Activated naive CD8-positive, alpha-beta T cell (primary cell): ENCODE results near the gene SLC25A13.
"Not testable (repeated sequence)": the region's sequence is repeated elsewhere in the genome, so short reads cannot be mapped to it uniquely, and the experiment has no call there.

Experiments
- H3K27ac Mint-ChIP-seq: one replicate; pipeline ENCODE4 v1.8.0; 2021; ENCODE audit warnings: mixed read lengths
- H3K27me3 Mint-ChIP-seq: one replicate; pipeline ENCODE4 v1.8.0; 2021; ENCODE audit warnings: mixed read lengths
- H3K36me3 Mint-ChIP-seq: one replicate; pipeline ENCODE4 v1.8.0; 2021; ENCODE audit warnings: mixed read lengths
- H3K4me1 Mint-ChIP-seq: one replicate; pipeline ENCODE4 v1.8.0; 2021; ENCODE audit warnings: low read depth, mixed read lengths
- H3K4me3 Mint-ChIP-seq: one replicate; pipeline ENCODE4 v1.8.0; 2021; ENCODE audit warnings: mild to moderate bottlenecking, mixed read lengths
- H3K9me3 Mint-ChIP-seq: one replicate; pipeline ENCODE4 v1.8.0; 2021; ENCODE audit warnings: low read depth, mixed read lengths

Gene SLC25A13

GRCh38 chr7:96174812-96175211 is 147.1 kb downstream of the SLC25A13 start:
- no peak overlapping the region for H3K27ac Mint-ChIP-seq
- H3K9me3 Mint-ChIP-seq: no peaks in the 10 kb centered on the region
- H3K4me1 Mint-ChIP-seq: no peaks in the 10 kb centered on the region
- H3K36me3 Mint-ChIP-seq: peaks cover 17% of the 10 kb centered on the region
- H3K4me3 Mint-ChIP-seq: no peak overlapping the region
- no peaks in the 10 kb centered on the region for H3K27me3 Mint-ChIP-seq

- H3K9me3 Mint-ChIP-seq: no peaks in the 10 kb centered on the region
- H3K4me1 Mint-ChIP-seq: no peaks in the 10 kb centered on the region
- H3K4me3 Mint-ChIP-seq: no peak overlapping the region
- H3K27me3 Mint-ChIP-seq: no peaks in the 10 kb centered on the region
- no peak overlapping the region for H3K27ac Mint-ChIP-seq
- peaks cover 17% of the 10 kb centered on the region for H3K36me3 Mint-ChIP-seq
Measured at GRCh38 chr7:96173781-96174180, 148.1 kb downstream of the SLC25A13 start.

GRCh38 chr7:96169439-96169838 is 152.5 kb downstream of the SLC25A13 start:
- Mint-ChIP-seq H3K36me3 (peaks cover 14% of the 10 kb centered on the region), H3K27me3 (no peaks in the 10 kb centered on the region), H3K9me3 (no peaks in the 10 kb centered on the region), H3K4me3 (no peak overlapping the region), H3K4me1 (no peaks in the 10 kb centered on the region), H3K27ac (no peak overlapping the region)

- Mint-ChIP-seq H3K9me3 (no peaks in the 10 kb centered on the region), H3K27me3 (no peaks in the 10 kb centered on the region), H3K36me3 (peaks cover 18% of the 10 kb centered on the region), H3K27ac (no peak overlapping the region), H3K4me3 (no peak overlapping the region), H3K4me1 (no peaks in the 10 kb centered on the region)
Measured at GRCh38 chr7:96167424-96167823, 154.5 kb downstream of the SLC25A13 start.

- Mint-ChIP-seq H3K36me3 (peaks cover 32% of the 10 kb centered on the region), H3K27ac (no peak overlapping the region)
Measured at GRCh38 chr7:96161897-96162296, 160.0 kb downstream of the SLC25A13 start.

GRCh38 chr7:96157856-96158255 is 164.0 kb downstream of the SLC25A13 start:
- Mint-ChIP-seq H3K27ac (no peak overlapping the region), H3K4me1 (no peaks in the 10 kb centered on the region), H3K9me3 (no peaks in the 10 kb centered on the region), H3K27me3 (no peaks in the 10 kb centered on the region), H3K36me3 (peaks cover 27% of the 10 kb centered on the region), H3K4me3 (no peak overlapping the region)

More at GRCh38 chr7:96161897-96162296, 160.0 kb downstream of the SLC25A13 start:
- Mint-ChIP-seq H3K9me3 (no peaks in the 10 kb centered on the region), H3K27me3 (no peaks in the 10 kb centered on the region), H3K4me3 (no peak overlapping the region), H3K4me1 (no peaks in the 10 kb centered on the region)

- not testable (repeated sequence) for H3K27ac Mint-ChIP-seq, H3K9me3 Mint-ChIP-seq, H3K27me3 Mint-ChIP-seq, H3K4me1 Mint-ChIP-seq, H3K4me3 Mint-ChIP-seq
- H3K36me3 Mint-ChIP-seq: peaks cover 21% of the 10 kb centered on the region
Measured at GRCh38 chr7:96154506-96154905, 167.4 kb downstream of the SLC25A13 start.

- Mint-ChIP-seq H3K27ac (no peak overlapping the region), H3K27me3 (no peaks in the 10 kb centered on the region), H3K9me3 (no peaks in the 10 kb centered on the region), H3K4me1 (no peaks in the 10 kb centered on the region), H3K4me3 (no peak overlapping the region), H3K36me3 (peaks cover 23% of the 10 kb centered on the region)
Measured at GRCh38 chr7:96152706-96153105, 169.2 kb downstream of the SLC25A13 start.

- Mint-ChIP-seq H3K27me3 (no peaks in the 10 kb centered on the region), H3K4me1 (no peaks in the 10 kb centered on the region), H3K36me3 (peaks cover 19% of the 10 kb centered on the region), H3K4me3 (no peak overlapping the region), H3K9me3 (no peaks in the 10 kb centered on the region), H3K27ac (no peak overlapping the region)
Measured at GRCh38 chr7:96151889-96152288, 170.0 kb downstream of the SLC25A13 start.

GRCh38 chr7:96144260-96144526 is 177.7 kb downstream of the SLC25A13 start:
- Mint-ChIP-seq H3K4me1 (no peaks in the 10 kb centered on the region), H3K9me3 (no peaks in the 10 kb centered on the region), H3K36me3 (peaks cover 37% of the 10 kb centered on the region), H3K27ac (no peak overlapping the region), H3K27me3 (no peaks in the 10 kb centered on the region), H3K4me3 (no peak overlapping the region)

- Mint-ChIP-seq H3K27me3 (no peaks in the 10 kb centered on the region), H3K9me3 (no peaks in the 10 kb centered on the region), H3K36me3 (peaks cover 36% of the 10 kb centered on the region)
Measured at GRCh38 chr7:96143495-96144259, 178.2 kb downstream of the SLC25A13 start.

GRCh38 chr7:96136600-96137239 is 185.2 kb downstream of the SLC25A13 start:
- Mint-ChIP-seq H3K27me3 (no peaks in the 10 kb centered on the region), H3K4me1 (no peaks in the 10 kb centered on the region), H3K9me3 (no peaks in the 10 kb centered on the region), H3K36me3 (peaks cover 26% of the 10 kb centered on the region), H3K4me3 (no peak overlapping the region), H3K27ac (no peak overlapping the region)

More at GRCh38 chr7:96143495-96144259, 178.2 kb downstream of the SLC25A13 start:
- Mint-ChIP-seq H3K4me3 (no peak overlapping the region), H3K27ac (no peak overlapping the region), H3K4me1 (no peaks in the 10 kb centered on the region)

GRCh38 chr7:96135241-96135640 is 186.7 kb downstream of the SLC25A13 start:
- Mint-ChIP-seq H3K27me3 (no peaks in the 10 kb centered on the region), H3K4me1 (no peaks in the 10 kb centered on the region), H3K36me3 (peaks cover 23% of the 10 kb centered on the region), H3K9me3 (no peaks in the 10 kb centered on the region), H3K27ac (no peak overlapping the region), H3K4me3 (no peak overlapping the region)

GRCh38 chr7:96131525-96131924 is 190.4 kb downstream of the SLC25A13 start:
- H3K27ac Mint-ChIP-seq: no peak overlapping the region
- H3K9me3 Mint-ChIP-seq: no peaks in the 10 kb centered on the region
- no peaks in the 10 kb centered on the region for H3K27me3 Mint-ChIP-seq
- peaks cover 31% of the 10 kb centered on the region for H3K36me3 Mint-ChIP-seq
- H3K4me3 Mint-ChIP-seq: no peak overlapping the region
- H3K4me1 Mint-ChIP-seq: no peaks in the 10 kb centered on the region

- H3K36me3 Mint-ChIP-seq: peaks cover 21% of the 10 kb centered on the region
- H3K4me3 Mint-ChIP-seq: no peak overlapping the region
- no peak overlapping the region for H3K27ac Mint-ChIP-seq
- no peaks in the 10 kb centered on the region for H3K9me3 Mint-ChIP-seq
- H3K4me1 Mint-ChIP-seq: no peaks in the 10 kb centered on the region
- H3K27me3 Mint-ChIP-seq: no peaks in the 10 kb centered on the region
Measured at GRCh38 chr7:96127746-96128145, 194.2 kb downstream of the SLC25A13 start.

GRCh38 chr7:96126382-96126781 is 195.5 kb downstream of the SLC25A13 start:
- Mint-ChIP-seq H3K4me3 (no peak overlapping the region), H3K9me3 (no peaks in the 10 kb centered on the region), H3K36me3 (peaks cover 18% of the 10 kb centered on the region)

More at GRCh38 chr7:96126382-96126781, 195.5 kb downstream of the SLC25A13 start:
- Mint-ChIP-seq H3K27me3 (no peaks in the 10 kb centered on the region), H3K27ac (no peak overlapping the region), H3K4me1 (no peaks in the 10 kb centered on the region)
